HepG2 (cell line): ENCODE measurements around the gene PDE4DIP. TPM values are rescaled to one million over a fixed set of nuclear protein-coding genes. Genes with fewer than 3 reads are reported as not detected.
A peak's percentile ranks its signal among the peaks of the same experiment; 100 is the strongest.
"Not testable (repeated sequence)": the region's sequence is repeated elsewhere in the genome, so short reads cannot be mapped to it uniquely, and the experiment has no call there.

ENCODE experiments used
- ATAC-seq: fragments of 200-7000 bp; cut with Tn5 transposase; 3 replicates; pipeline ENCODE4 v1.9.1; 2020; ENCODE audit warnings: mild to moderate bottlenecking, moderate library complexity
- BruUV-seq: library from RNA; stranded (reverse); fragments of 400-500 nt; replicated peaks from 2 replicates; lab custom pipeline; 2021; lab: Mats Ljungman, UMichigan
- CTCF ChIA-PET: fragments of 300-600 bp; formaldehyde crosslinking; extraction: SDS; loops from one replicate; lab custom pipeline; 2021; ENCODE audit warnings: low total read pairs, inconsistent platforms, low intra/inter-chr PET ratio; lab: Yijun Ruan, JAX
- POLR2A ChIA-PET: fragments of 350-600 bp; sonication (Branson Sonifier 250); formaldehyde crosslinking; loops from one replicate; lab custom pipeline; 2020; ENCODE audit warnings: antibody characterized with exemption, inconsistent platforms; lab: Yijun Ruan, JAX
- DNase-seq: peaks from one replicate; pipeline ENCODE4 v3.0.0-alpha.2; 2015; ENCODE audit warnings: low spot score
- FAIRE-seq: peaks from 3 replicates; lab custom pipeline; 2011; peaks lifted over from hg19 to GRCh38; lab: Jason Lieb, UNC
- H2AFZ ChIP-seq: one replicate; pipeline ENCODE4 v1.6.1; 2011; ENCODE audit warnings: low read length, inconsistent platforms
- H3K27ac ChIP-seq: fragments of 300-600 bp; 3 replicates; pipeline ENCODE4 v1.8.0; 2011; ENCODE audit warnings: mixed run types, mild to moderate bottlenecking, mixed read lengths, low read length, inconsistent platforms; ENCODE audit not compliant: insufficient read depth; ENCODE audit errors: extremely low read length
- H3K27me3 ChIP-seq, 2 experiments: fragments of 200-600 bp in 1 of 2; 2 replicates in 1 of 2; 3 replicates in 1 of 2; pipeline versions ENCODE4 v1.6.0 to v1.8.0; 2011; ENCODE audit warnings: low read length in 2 of 2, mild to moderate bottlenecking in 2 of 2, moderate library complexity in 2 of 2, inconsistent platforms in 1 of 2; ENCODE audit not compliant: insufficient read depth in 2 of 2, control insufficient read depth in 1 of 2
- H3K36me3 ChIP-seq, 2 experiments: fragments of 200-600 bp in 1 of 2; replicated peaks in 1 of 2; 2 replicates in 1 of 2; 3 replicates in 1 of 2; pipeline versions ENCODE4 v1.5.1 to v1.8.0; 2011; ENCODE audit warnings: low read length in 2 of 2, inconsistent platforms in 1 of 2; ENCODE audit not compliant: insufficient read depth in 2 of 2, control insufficient read depth in 1 of 2
- H3K4me1 ChIP-seq: 2 replicates; pipeline ENCODE4 v1.5.1; 2012; ENCODE audit warnings: low read length, inconsistent platforms; ENCODE audit not compliant: insufficient read depth
- H3K4me2 ChIP-seq: 2 replicates; pipeline ENCODE4 v1.6.0; 2011; ENCODE audit warnings: low read depth, low read length, inconsistent platforms
- H3K4me3 ChIP-seq, 3 experiments: fragments of 200-600 bp in 1 of 3; sonication (generic), shearing (Covaris generic) in 1 of 3; replicated peaks in 1 of 3; 2 replicates each; pipeline ENCODE4 v1.5.1; 2011 to 2016; ENCODE audit warnings: low read length in 3 of 3, inconsistent platforms in 2 of 3, low read depth in 2 of 3, mild to moderate bottlenecking in 2 of 3, control low read depth in 1 of 3, mixed read lengths in 1 of 3; ENCODE audit not compliant: insufficient read depth in 1 of 3
- H3K79me2 ChIP-seq: one replicate; pipeline ENCODE4 v1.6.1; 2011; ENCODE audit warnings: low read length, inconsistent platforms; ENCODE audit not compliant: insufficient read depth
- H3K9ac ChIP-seq: 2 replicates; pipeline ENCODE4 v1.6.0; 2011; ENCODE audit warnings: mild to moderate bottlenecking, low read depth, low read length, inconsistent platforms; ENCODE audit not compliant: insufficient read depth
- H3K9me3 ChIP-seq: 2 replicates; pipeline ENCODE4 v1.5.1; 2012; ENCODE audit warnings: mild to moderate bottlenecking, low read length
- H4K20me1 ChIP-seq: 2 replicates; pipeline ENCODE4 v1.6.0; 2011; ENCODE audit warnings: inconsistent platforms, mild to moderate bottlenecking, low read length, moderate library complexity; ENCODE audit not compliant: insufficient read depth
- WGBS: methylation state at CpG from one replicate; pipeline ENCODE4 v1.1.6; 2017; ENCODE audit warnings: low lambda C conversion rate; 5-methylcytosine and 5-hydroxymethylcytosine counted together
- in situ Hi-C: cut with HindIII; loops from 2 replicates; pipeline ENCODE4 v1.10.0; 2017; ENCODE audit warnings: low pct_unique_long_range_greater_than_20kb; ENCODE audit not compliant: extremely low pct_ligation_motif_present
- intact Hi-C: fragments of 100-400 bp; cut with micrococcal nuclease; formaldehyde crosslinking; loops from one replicate; pipeline ENCODE4 v1.10.0; 2022; ENCODE audit not compliant: unreplicated experiment
- polyA plus RNA-seq, 8 experiments: library from polyadenylated mRNA; depleted of rRNA in 3 of 8; stranded (reverse) in 7 of 8; unstranded in 1 of 8; fragments of >200 nt; fragmentation: Illumina TruSeq in 4 of 8; extraction: Trizol in 4 of 8; gene quantifications; 2 replicates each; pipeline versions ENCODE4 v1.2.1 to v1.2.3, GENCODE V29; 2011 to 2016; ENCODE audit warnings: low read depth in 4 of 8, missing spikeins in 1 of 8, mixed read lengths in 1 of 8; ENCODE audit not compliant: insufficient read depth in 1 of 8
- total RNA-seq, 5 experiments: library from RNA; depleted of rRNA; stranded (reverse); fragments of >200 nt; fragmentation: Illumina TruSeq; extraction: Trizol; gene quantifications; 2 replicates each; pipeline ENCODE4 v1.2.3, GENCODE V29; 2016; ENCODE audit warnings: low read depth in 1 of 5

The PDE4DIP gene
- total and polyA plus RNA-seq, 2 of the 13 experiments (the other 11 are each of a cell fraction or from before 2014, with no cell fraction given) = 5.9 to 10.3 TPM

DNA sequence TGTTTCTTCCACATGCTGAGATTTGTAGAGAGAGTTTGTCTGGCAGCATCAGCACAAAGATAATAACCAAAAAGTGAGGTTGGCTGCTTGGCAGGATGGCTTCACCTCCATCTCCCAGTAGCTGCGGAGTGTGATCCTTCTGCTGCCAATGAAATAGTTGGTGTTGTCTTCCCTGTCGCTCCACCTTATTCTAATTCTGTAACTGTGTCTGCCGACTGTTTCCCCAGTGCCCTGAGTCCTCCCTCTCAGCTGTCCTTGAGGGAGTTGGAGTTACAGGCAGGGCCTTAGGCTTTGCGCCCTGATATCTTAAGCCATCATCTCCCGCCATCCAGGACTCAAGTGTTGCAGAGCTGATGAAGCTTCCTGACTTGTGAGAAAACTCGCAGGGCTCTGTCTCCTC is 153.2 kb downstream of the PDE4DIP start:
- H4K20me1 ChIP-seq, H3K4me3 ChIP-seq, POLR2A ChIA-PET, ATAC-seq, H3K9me3 ChIP-seq, H3K27me3 ChIP-seq, intact Hi-C loops, H3K27ac ChIP-seq, H3K79me2 ChIP-seq, H2AFZ ChIP-seq, H3K4me1 ChIP-seq, CTCF ChIA-PET, FAIRE-seq, H3K36me3 ChIP-seq, BruUV-seq, H3K9ac ChIP-seq, DNase-seq, H3K4me2 ChIP-seq, in situ Hi-C loops: not testable (repeated sequence)
- 95% methylated on average over 2 of the region's 6 CpGs for WGBS

DNA sequence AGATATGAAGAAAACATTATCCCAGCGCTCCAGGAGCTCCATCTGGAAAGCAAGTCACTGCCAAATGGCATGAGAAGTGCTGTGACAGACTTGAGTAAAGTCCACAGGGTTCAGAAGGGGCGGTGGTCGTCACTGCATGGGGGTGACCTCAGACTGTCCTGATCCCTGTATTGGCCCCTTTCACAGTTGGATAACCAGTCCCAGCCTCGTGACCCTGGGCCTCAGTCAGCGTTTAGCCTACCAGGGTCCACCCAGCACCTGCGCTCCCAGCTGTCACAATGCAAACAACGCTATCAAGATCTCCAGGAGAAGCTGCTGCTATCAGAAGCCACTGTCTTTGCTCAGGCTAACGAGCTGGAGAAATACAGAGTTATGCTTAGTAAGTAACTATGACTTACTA is 158.4 kb downstream of the PDE4DIP start:
- in situ Hi-C loops, H3K4me2 ChIP-seq, H3K9me3 ChIP-seq, DNase-seq, H3K4me1 ChIP-seq, H3K36me3 ChIP-seq, H3K4me3 ChIP-seq, H4K20me1 ChIP-seq, H3K27me3 ChIP-seq, POLR2A ChIA-PET, intact Hi-C loops, H3K9ac ChIP-seq, H3K79me2 ChIP-seq, CTCF ChIA-PET, BruUV-seq, H3K27ac ChIP-seq, FAIRE-seq, H2AFZ ChIP-seq: not testable (repeated sequence)
- ATAC-seq = peak; percentile 72
- WGBS = no CpG with 5 or more reads among the region's 8 CpGs

DNA sequence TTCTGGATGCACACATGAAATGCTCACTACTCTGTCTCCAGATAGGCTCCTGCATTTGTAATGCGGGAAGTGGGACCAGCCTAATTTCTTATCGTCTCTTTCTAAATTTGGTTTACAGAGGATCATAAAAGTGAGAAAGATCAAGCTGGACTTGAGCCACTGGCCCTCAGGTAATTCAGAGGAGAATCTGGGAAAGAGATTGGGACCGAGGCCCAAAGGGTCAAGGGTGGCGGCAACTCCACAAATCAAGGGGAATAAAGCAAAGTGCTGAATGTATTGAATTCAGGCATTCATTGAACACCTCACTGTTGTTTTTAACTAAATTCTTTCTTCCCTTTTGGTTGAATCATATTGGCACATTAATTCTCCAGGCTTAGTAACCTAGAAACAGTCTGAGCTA is 164.1 kb downstream of the PDE4DIP start:
- intact Hi-C loops = not testable (repeated sequence)

DNA sequence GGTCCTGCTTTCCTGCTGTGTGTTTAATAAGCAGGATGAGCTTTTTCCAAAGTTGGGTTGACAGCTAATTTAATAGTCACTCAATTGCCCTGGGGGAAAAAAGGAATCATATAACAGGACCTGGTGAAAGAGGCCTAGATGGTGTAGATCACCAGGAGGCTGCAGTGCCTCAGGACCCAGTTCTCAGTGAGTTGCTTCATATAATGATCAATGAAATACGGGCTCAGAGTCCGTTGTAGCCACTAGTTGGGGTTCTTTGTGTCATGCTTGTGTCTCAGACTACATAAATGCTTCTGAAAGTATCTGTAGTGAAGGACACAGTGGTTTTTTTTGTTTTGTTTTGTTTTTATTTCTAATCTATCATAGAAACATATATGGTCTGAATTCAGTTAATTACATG is 164.5 kb downstream of the PDE4DIP start:
- H3K9ac ChIP-seq, H3K4me2 ChIP-seq, H3K27me3 ChIP-seq, H3K79me2 ChIP-seq, in situ Hi-C loops, FAIRE-seq, H4K20me1 ChIP-seq, H3K4me1 ChIP-seq, POLR2A ChIA-PET, CTCF ChIA-PET, H3K4me3 ChIP-seq, H3K27ac ChIP-seq, H3K36me3 ChIP-seq, DNase-seq, BruUV-seq, H3K9me3 ChIP-seq, intact Hi-C loops, H2AFZ ChIP-seq: not testable (repeated sequence)
- peak; percentile 88 for ATAC-seq
- 0% methylated on average over 2 of the region's 2 CpGs for WGBS

More for the DNA sequence above, 164.1 kb downstream of the PDE4DIP start:
- H4K20me1 ChIP-seq, BruUV-seq, H3K27ac ChIP-seq, H2AFZ ChIP-seq, H3K79me2 ChIP-seq, H3K4me1 ChIP-seq, H3K4me2 ChIP-seq, H3K9me3 ChIP-seq, H3K4me3 ChIP-seq, H3K27me3 ChIP-seq, FAIRE-seq, POLR2A ChIA-PET, H3K36me3 ChIP-seq, DNase-seq, CTCF ChIA-PET, ATAC-seq, H3K9ac ChIP-seq, in situ Hi-C loops: not testable (repeated sequence)
- no CpG with 5 or more reads among the region's 4 CpGs for WGBS
